Mammary microvascular endothelial cell (primary cell): Measurements from ENCODE around the gene NT5C2. TPM values are rescaled to one million over a fixed set of nuclear protein-coding genes. Genes with fewer than 3 reads are reported as not detected.

Source experiments
- total RNA-seq: library from RNA; depleted of rRNA; stranded (reverse); fragments of >200 nt; gene quantifications from 2 replicates; pipeline ENCODE4 v1.2.3, GENCODE V29; 2015

The NT5C2 gene
- total RNA-seq = 41.6 and 45.6 TPM in 2 replicates

DNA sequence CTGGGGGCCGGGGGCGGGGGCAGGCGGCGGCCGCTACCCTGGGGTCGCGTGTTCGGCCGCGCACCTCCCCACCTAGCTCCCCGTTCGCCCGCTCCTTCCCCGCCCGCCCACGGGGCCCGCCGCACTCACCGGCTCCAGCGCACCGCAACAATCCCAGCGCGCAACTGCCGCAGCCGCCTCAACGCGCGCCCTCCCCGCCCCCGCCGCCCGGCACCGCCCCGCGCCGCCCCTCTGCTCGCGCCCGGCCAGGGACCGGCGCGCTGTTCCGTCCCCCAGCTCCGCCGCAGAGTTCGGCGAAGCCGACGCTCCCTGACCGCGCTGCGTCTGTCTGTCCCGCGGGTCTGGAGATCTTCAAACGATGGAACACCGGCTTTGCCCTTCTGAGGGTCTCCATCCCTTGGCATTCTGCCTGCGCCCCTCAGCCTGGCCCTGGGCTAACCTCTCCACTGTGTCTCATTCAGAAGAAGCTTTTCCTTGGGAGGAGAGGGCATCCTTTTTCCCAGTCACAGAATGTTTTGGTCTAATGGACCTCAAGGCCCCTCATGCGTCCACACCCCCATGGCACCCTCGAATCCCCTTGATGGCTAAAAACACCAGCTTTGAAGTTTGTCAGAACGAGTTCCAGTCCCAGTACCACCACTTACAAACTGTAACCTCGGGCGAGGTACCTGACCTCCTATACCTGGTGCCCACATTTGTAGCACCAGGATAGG, at the start of gene NT5C2:
NT5C2 (minus strand) TSS at position 166 of the 713 bp plus-strand sequence. CDS start 18,314 bp downstream, outside the sequence.

Other genes with a start within 250 kb of the NT5C2 start
- not detected in 2 replicates for gene RPEL1, start 52.6 kb upstream of the NT5C2 start, total RNA-seq
- 1.1 and 1.6 TPM in 2 replicates for gene INA, start 83.9 kb upstream of the NT5C2 start, total RNA-seq
- gene PCGF6, start 157.9 kb upstream of the NT5C2 start, total RNA-seq = 11.3 and 13.8 TPM in 2 replicates
- 7.4 and 7.8 TPM in 2 replicates for gene TAF5, start 174.7 kb upstream of the NT5C2 start, total RNA-seq
- gene ATP5MK, start 203.2 kb upstream of the NT5C2 start, total RNA-seq = 529 and 626 TPM in 2 replicates
- gene PDCD11, start 203.4 kb upstream of the NT5C2 start, total RNA-seq = 33.1 and 34.8 TPM in 2 replicates